HUES6 (cell line): ENCODE measurements around the gene ADGRG6.

Source experiments
- H3K27ac ChIP-seq: 2 replicates; pipeline ENCODE4 v1.7.0; 2013; ENCODE audit warnings: low read depth, mild to moderate bottlenecking, low read length, inconsistent platforms
- H3K27me3 ChIP-seq: 2 replicates; pipeline ENCODE4 v1.6.1; 2013; ENCODE audit warnings: low read length; ENCODE audit not compliant: control insufficient read depth, insufficient read depth
- H3K36me3 ChIP-seq: 2 replicates; pipeline ENCODE4 v1.6.1; 2013; ENCODE audit warnings: low read length; ENCODE audit not compliant: control insufficient read depth, insufficient read depth
- H3K4me1 ChIP-seq: 2 replicates; pipeline ENCODE4 v1.6.1; 2013; ENCODE audit warnings: low read length; ENCODE audit not compliant: control insufficient read depth, insufficient read depth
- H3K4me3 ChIP-seq: 2 replicates; pipeline ENCODE4 v1.5.1; 2013; ENCODE audit warnings: low read depth, low read length
- H3K9ac ChIP-seq: one replicate; pipeline ENCODE4 v1.6.1; 2013; ENCODE audit warnings: mild to moderate bottlenecking, low read length
- H3K9me3 ChIP-seq: 2 replicates; pipeline ENCODE4 v1.6.1; 2013; ENCODE audit warnings: low read depth, low read length; ENCODE audit not compliant: control insufficient read depth, insufficient read depth

The ADGRG6 gene

GRCh38 chr6:142349215-142349823 is 47.5 kb downstream of the ADGRG6 start:
- no peak overlapping the region for H3K4me3 ChIP-seq
- no peaks in the 10 kb centered on the region for H3K36me3 ChIP-seq
- no peaks in the 10 kb centered on the region for H3K4me1 ChIP-seq
- no peaks in the 10 kb centered on the region for H3K27me3 ChIP-seq
- no peak overlapping the region for H3K9ac ChIP-seq
- no peak overlapping the region for H3K27ac ChIP-seq
- no peaks in the 10 kb centered on the region for H3K9me3 ChIP-seq

GRCh38 chr6:142350309-142350708 is 48.5 kb downstream of the ADGRG6 start:
- Histone ChIP-seq H3K27ac (no peak overlapping the region), H3K4me1 (no peaks in the 10 kb centered on the region), H3K4me3 (no peak overlapping the region), H3K36me3 (no peaks in the 10 kb centered on the region), H3K9me3 (no peaks in the 10 kb centered on the region), H3K27me3 (no peaks in the 10 kb centered on the region), H3K9ac (no peak overlapping the region)

- Histone ChIP-seq H3K4me1 (no peaks in the 10 kb centered on the region), H3K4me3 (no peak overlapping the region), H3K27ac (no peak overlapping the region), H3K36me3 (no peaks in the 10 kb centered on the region), H3K9me3 (no peaks in the 10 kb centered on the region), H3K9ac (no peak overlapping the region), H3K27me3 (no peaks in the 10 kb centered on the region)
These were observed 51.9 kb downstream of the ADGRG6 start for GRCh38 chr6:142353690-142354089.

GRCh38 chr6:142354650-142355049 is 52.8 kb downstream of the ADGRG6 start:
- Histone ChIP-seq H3K36me3 (no peaks in the 10 kb centered on the region), H3K4me1 (no peaks in the 10 kb centered on the region), H3K27ac (no peak overlapping the region)

GRCh38 chr6:142355520-142356174 is 53.8 kb downstream of the ADGRG6 start:
- no peaks in the 10 kb centered on the region for H3K36me3 ChIP-seq
- H3K4me3 ChIP-seq: no peak overlapping the region
- H3K27ac ChIP-seq: no peak overlapping the region
- no peaks in the 10 kb centered on the region for H3K27me3 ChIP-seq
- no peak overlapping the region for H3K9ac ChIP-seq
- no peaks in the 10 kb centered on the region for H3K4me1 ChIP-seq
- no peaks in the 10 kb centered on the region for H3K9me3 ChIP-seq

More at GRCh38 chr6:142354650-142355049, 52.8 kb downstream of the ADGRG6 start:
- Histone ChIP-seq H3K9ac (no peak overlapping the region), H3K9me3 (no peaks in the 10 kb centered on the region), H3K27me3 (no peaks in the 10 kb centered on the region), H3K4me3 (no peak overlapping the region)

- no peak overlapping the region for H3K27ac ChIP-seq
- no peaks in the 10 kb centered on the region for H3K27me3 ChIP-seq
- H3K9ac ChIP-seq: no peak overlapping the region
- H3K4me3 ChIP-seq: no peak overlapping the region
- H3K36me3 ChIP-seq: no peaks in the 10 kb centered on the region
- H3K4me1 ChIP-seq: no peaks in the 10 kb centered on the region
- no peaks in the 10 kb centered on the region for H3K9me3 ChIP-seq
These were observed 54.5 kb downstream of the ADGRG6 start for GRCh38 chr6:142356201-142356883.

GRCh38 chr6:142356884-142357225 is 55.0 kb downstream of the ADGRG6 start:
- Histone ChIP-seq H3K4me1 (no peaks in the 10 kb centered on the region), H3K27me3 (no peaks in the 10 kb centered on the region), H3K4me3 (no peak overlapping the region), H3K9me3 (no peaks in the 10 kb centered on the region), H3K27ac (no peak overlapping the region), H3K9ac (no peak overlapping the region), H3K36me3 (no peaks in the 10 kb centered on the region)

GRCh38 chr6:142357879-142358278 is 56.1 kb downstream of the ADGRG6 start:
- H3K27ac ChIP-seq: no peak overlapping the region
- no peak overlapping the region for H3K4me3 ChIP-seq
- no peaks in the 10 kb centered on the region for H3K4me1 ChIP-seq
- no peaks in the 10 kb centered on the region for H3K27me3 ChIP-seq
- no peaks in the 10 kb centered on the region for H3K9me3 ChIP-seq
- no peaks in the 10 kb centered on the region for H3K36me3 ChIP-seq
- no peak overlapping the region for H3K9ac ChIP-seq

GRCh38 chr6:142359271-142359960 is 57.6 kb downstream of the ADGRG6 start:
- no peaks in the 10 kb centered on the region for H3K27me3 ChIP-seq
- H3K4me1 ChIP-seq: no peaks in the 10 kb centered on the region
- H3K27ac ChIP-seq: no peak overlapping the region
- H3K36me3 ChIP-seq: no peaks in the 10 kb centered on the region
- H3K9ac ChIP-seq: no peak overlapping the region
- no peaks in the 10 kb centered on the region for H3K9me3 ChIP-seq
- no peak overlapping the region for H3K4me3 ChIP-seq

GRCh38 chr6:142361345-142361744 is 59.5 kb downstream of the ADGRG6 start:
- H3K9me3 ChIP-seq: no peaks in the 10 kb centered on the region
- no peaks in the 10 kb centered on the region for H3K36me3 ChIP-seq
- H3K27me3 ChIP-seq: no peaks in the 10 kb centered on the region
- no peak overlapping the region for H3K27ac ChIP-seq
- no peaks in the 10 kb centered on the region for H3K4me1 ChIP-seq
- no peak overlapping the region for H3K9ac ChIP-seq
- H3K4me3 ChIP-seq: no peak overlapping the region
